NCI-H128 (cell line): ENCODE measurements around the gene CTBS.
A peak's percentile ranks its signal among the peaks of the same experiment; 100 is the strongest.

ENCODE experiments used
- DNase-seq: peaks from one replicate; lab custom pipeline; 2025; ENCODE audit not compliant: unreplicated experiment; lab: John Stamatoyannopoulos, UW

Gene CTBS

GRCh38 chr1:84506729-84507453 is 67.3 kb downstream of the CTBS start:
- DNase-seq, result no peak

- peak; percentile 93 for DNase-seq
These were observed 68.1 kb downstream of the CTBS start, which contains the start of the genes GNG5 and SPATA1 for GRCh38 chr1:84506002-84506728. GNG5 (minus strand) TSS chr1:84506581; CDS start chr1:84506091, 490 bp downstream. SPATA1 (plus strand) TSS chr1:84506386; CDS start chr1:84516360, 9,974 bp downstream.

- no peak for DNase-seq
These were observed 68.7 kb downstream of the CTBS start for GRCh38 chr1:84505493-84506001.

GRCh38 chr1:84504580-84505492 is 69.4 kb downstream of the CTBS start:
- DNase-seq, result no peak

- DNase-seq, result no peak
These were observed 71.3 kb downstream of the CTBS start for GRCh38 chr1:84502927-84503326.
